ELF-1 (cell line): ENCODE measurements around the gene KRT9.
"Not testable (repeated sequence)": the region's sequence is repeated elsewhere in the genome, so short reads cannot be mapped to it uniquely, and the experiment has no call there.

ENCODE experiments used
- DNase-seq: peaks from one replicate; pipeline ENCODE4 v3.0.0-alpha.2; 2016; ENCODE audit warnings: low read depth, low spot score

Gene KRT9

GRCh38 chr17:41571561-41572434, at the start of gene KRT9:
KRT9 (minus strand) TSS chr17:41572059; CDS start chr17:41571992, 67 bp downstream.
- DNase-seq = peak; percentile 85

- DNase-seq = not testable (repeated sequence)
These were observed 49.6 kb upstream of the KRT9 start for GRCh38 chr17:41621435-41621817.

GRCh38 chr17:41620583-41621434, 49.0 kb upstream of the KRT9 start:
- no peak for DNase-seq

- DNase-seq = not testable (repeated sequence)
These were observed 48.2 kb upstream of the KRT9 start for GRCh38 chr17:41619927-41620582.

- no peak for DNase-seq
These were observed 47.4 kb upstream of the KRT9 start for GRCh38 chr17:41619036-41619926.

GRCh38 chr17:41618341-41619035, 46.6 kb upstream of the KRT9 start:
- no peak for DNase-seq

- DNase-seq = no peak
These were observed 45.8 kb upstream of the KRT9 start for GRCh38 chr17:41617698-41618097.

GRCh38 chr17:41617136-41617535, 45.3 kb upstream of the KRT9 start:
- DNase-seq = no peak

- not testable (repeated sequence) for DNase-seq
These were observed 44.6 kb upstream of the KRT9 start for GRCh38 chr17:41616486-41616885.

GRCh38 chr17:41615454-41615853, 43.6 kb upstream of the KRT9 start:
- DNase-seq = peak; percentile 76

GRCh38 chr17:41614767-41615166, 42.9 kb upstream of the KRT9 start:
- not testable (repeated sequence) for DNase-seq

- DNase-seq = no peak
These were observed 42.2 kb upstream of the KRT9 start for GRCh38 chr17:41614098-41614497.

- DNase-seq = no peak
These were observed 41.6 kb upstream of the KRT9 start for GRCh38 chr17:41613277-41614082.

GRCh38 chr17:41612376-41613160, 40.7 kb upstream of the KRT9 start, which contains the start of gene KRT16:
KRT16 (minus strand) TSS chr17:41612767; CDS start chr17:41612688, 79 bp downstream.
- DNase-seq = not testable (repeated sequence)

GRCh38 chr17:41610965-41611640, 39.2 kb upstream of the KRT9 start:
- no peak for DNase-seq

GRCh38 chr17:41610061-41610517, 38.2 kb upstream of the KRT9 start:
- peak; percentile 82 for DNase-seq

GRCh38 chr17:41606930-41607329, 35.1 kb upstream of the KRT9 start:
- not testable (repeated sequence) for DNase-seq

- no peak for DNase-seq
These were observed 30.7 kb upstream of the KRT9 start for GRCh38 chr17:41602524-41602923.
